HepG2 (cell line): ENCODE results near the gene PUS1. TPM values are rescaled to one million over a fixed set of nuclear protein-coding genes. Genes with fewer than 3 reads are reported as not detected.

ENCODE experiments used
- ATAD3A ChIP-seq: sonication (generic); formaldehyde crosslinking; IDR thresholded peaks from 2 replicates; pipeline ENCODE4 v1.4.0; 2020; ENCODE audit warnings: missing genetic modification reagents
- PAWR ChIP-seq: sonication (generic); formaldehyde crosslinking; IDR thresholded peaks from 2 replicates; pipeline ENCODE4 v1.4.0; 2020; ENCODE audit warnings: missing genetic modification reagents, mild to moderate bottlenecking, borderline replicate concordance
- POLR2G ChIP-seq: fragments of 200-400 bp; formaldehyde crosslinking; IDR thresholded peaks from 2 replicates; pipeline ENCODE4 v1.6.1; 2018; ENCODE audit warnings: mild to moderate bottlenecking, low read depth, low read length, moderate library complexity
- PPARG ChIP-seq: conservative IDR thresholded peaks from 2 replicates; pipeline ENCODE4 v1.6.1; 2016; ENCODE audit warnings: missing biosample characterization, missing genetic modification reagents
- RXRB ChIP-seq: IDR thresholded peaks from 2 replicates; pipeline ENCODE4 v1.6.1; 2016; ENCODE audit warnings: borderline replicate concordance, missing genetic modification reagents, missing compliant biosample characterization
- STAT5B ChIP-seq: sonication (generic); formaldehyde crosslinking; IDR thresholded peaks from 2 replicates; pipeline ENCODE4 v1.4.0; 2020; ENCODE audit warnings: missing genetic modification reagents
- TCF7L2 ChIP-seq: IDR thresholded peaks from 2 replicates; pipeline ENCODE4 v1.6.1; 2011; ENCODE audit warnings: mild to moderate bottlenecking, low read depth, low read length, moderate library complexity
- ZBTB3 ChIP-seq: sonication (generic); formaldehyde crosslinking; IDR thresholded peaks from 2 replicates; pipeline ENCODE4 v1.4.0; 2020; ENCODE audit warnings: low read depth, mild to moderate bottlenecking, moderate library complexity, missing genetic modification reagents, borderline replicate concordance
- ZNF451 ChIP-seq: sonication (generic); formaldehyde crosslinking; IDR thresholded peaks from 2 replicates; pipeline ENCODE4 v1.5.0; 2020; ENCODE audit warnings: mild to moderate bottlenecking, missing genetic modification reagents
- ZNF619 ChIP-seq: sonication (generic); formaldehyde crosslinking; IDR thresholded peaks from 2 replicates; pipeline ENCODE4 v1.4.0; 2020; ENCODE audit warnings: mild to moderate bottlenecking, missing genetic modification reagents
- ZNF747 ChIP-seq: sonication (generic); formaldehyde crosslinking; IDR thresholded peaks from 2 replicates; pipeline ENCODE4 v1.8.1; 2023; ENCODE audit warnings: missing genetic modification reagents, mild to moderate bottlenecking, borderline replicate concordance
- ZSCAN30 ChIP-seq: sonication (generic); formaldehyde crosslinking; IDR thresholded peaks from 2 replicates; pipeline ENCODE4 v1.5.0; 2020; ENCODE audit warnings: mild to moderate bottlenecking, missing genetic modification reagents
- polyA plus RNA-seq, 8 experiments: library from polyadenylated mRNA; depleted of rRNA in 3 of 8; stranded (reverse) in 7 of 8; unstranded in 1 of 8; fragments of >200 nt; fragmentation: Illumina TruSeq in 4 of 8; extraction: Trizol in 4 of 8; gene quantifications; 2 replicates each; pipeline versions ENCODE4 v1.2.1 to v1.2.3, GENCODE V29; 2011 to 2016; ENCODE audit warnings: low read depth in 4 of 8, missing spikeins in 1 of 8, mixed read lengths in 1 of 8; ENCODE audit not compliant: insufficient read depth in 1 of 8
- total RNA-seq, 5 experiments: library from RNA; depleted of rRNA; stranded (reverse); fragments of >200 nt; fragmentation: Illumina TruSeq; extraction: Trizol; gene quantifications; 2 replicates each; pipeline ENCODE4 v1.2.3, GENCODE V29; 2016; ENCODE audit warnings: low read depth in 1 of 5
- TF ChIP-seq, protein P1 (sequence below): sonication (generic); formaldehyde crosslinking; IDR thresholded peaks from 2 replicates; pipeline ENCODE4 v1.4.0; 2020; ENCODE audit warnings: mild to moderate bottlenecking, missing genetic modification reagents
- TF ChIP-seq, protein P2 (sequence below): sonication (generic); formaldehyde crosslinking; IDR thresholded peaks from 2 replicates; pipeline ENCODE4 v1.8.1; 2023; ENCODE audit warnings: missing genetic modification reagents, inconsistent platforms, borderline replicate concordance
- TF ChIP-seq, protein P3 (sequence below): sonication (generic); formaldehyde crosslinking; IDR thresholded peaks from 2 replicates; pipeline ENCODE4 v1.8.0; 2023; ENCODE audit warnings: mild to moderate bottlenecking, missing genetic modification reagents
- TF ChIP-seq, protein P4 (sequence below): sonication (generic); formaldehyde crosslinking; IDR thresholded peaks from 2 replicates; pipeline ENCODE4 v1.5.0; 2020; ENCODE audit warnings: missing genetic modification reagents
- TF ChIP-seq, protein P5 (sequence below): sonication (generic); formaldehyde crosslinking; IDR thresholded peaks from 2 replicates; pipeline ENCODE4 v1.8.0; 2022; ENCODE audit warnings: missing genetic modification reagents, mild to moderate bottlenecking, inconsistent platforms, borderline replicate concordance
- TF ChIP-seq, protein P6 (sequence below): sonication (generic); formaldehyde crosslinking; IDR thresholded peaks from 2 replicates; pipeline ENCODE4 v1.4.0; 2020; ENCODE audit warnings: missing genetic modification reagents

Gene PUS1
- total and polyA plus RNA-seq, 2 of the 13 experiments (the other 11 are each of a cell fraction or from before 2014, with no cell fraction given), result 19.2 to 24.7 TPM

DNA sequence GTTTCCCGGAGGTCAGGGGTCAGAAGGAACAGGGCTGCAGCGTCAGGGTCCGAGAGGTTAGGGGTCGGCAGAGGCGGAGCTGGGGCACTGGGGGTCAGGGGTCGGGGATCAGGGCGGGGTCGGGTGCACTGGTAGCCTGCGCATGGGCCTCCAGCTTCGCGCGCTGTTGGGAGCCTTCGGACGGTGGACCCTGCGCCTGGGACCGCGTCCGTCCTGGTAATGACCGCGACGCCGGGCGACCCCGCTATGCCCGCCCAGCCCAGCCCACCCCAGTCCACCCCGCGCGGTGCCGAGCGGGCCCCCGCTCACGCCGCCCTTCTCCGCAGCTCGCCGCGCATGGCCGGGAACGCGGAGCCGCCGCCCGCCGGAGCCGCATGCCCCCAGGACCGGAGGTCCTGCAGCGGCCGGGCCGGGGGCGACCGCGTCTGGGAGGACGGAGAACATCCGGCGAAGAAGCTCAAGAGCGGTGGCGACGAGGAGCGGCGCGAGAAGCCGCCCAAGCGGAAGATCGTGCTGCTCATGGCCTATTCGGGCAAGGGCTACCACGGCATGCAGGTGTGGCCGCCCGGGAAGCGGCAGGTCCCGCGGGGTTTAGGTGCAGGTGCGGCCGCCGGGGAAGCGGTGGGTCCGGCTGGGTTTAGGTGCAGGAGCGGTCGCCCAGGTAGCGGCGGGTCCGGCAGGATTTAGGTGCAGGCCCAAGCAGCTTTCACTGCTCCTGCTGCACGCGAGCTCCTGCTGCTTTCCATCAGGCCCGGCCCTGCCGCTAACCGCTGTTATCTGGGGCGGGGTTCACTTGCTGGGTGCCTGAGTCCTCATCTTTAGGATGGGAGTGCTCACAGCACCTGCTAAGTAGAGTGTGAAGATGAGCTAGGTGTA lies 743 bp downstream of the PUS1 start (continued):
- TF ChIP-seq, protein P1, sequence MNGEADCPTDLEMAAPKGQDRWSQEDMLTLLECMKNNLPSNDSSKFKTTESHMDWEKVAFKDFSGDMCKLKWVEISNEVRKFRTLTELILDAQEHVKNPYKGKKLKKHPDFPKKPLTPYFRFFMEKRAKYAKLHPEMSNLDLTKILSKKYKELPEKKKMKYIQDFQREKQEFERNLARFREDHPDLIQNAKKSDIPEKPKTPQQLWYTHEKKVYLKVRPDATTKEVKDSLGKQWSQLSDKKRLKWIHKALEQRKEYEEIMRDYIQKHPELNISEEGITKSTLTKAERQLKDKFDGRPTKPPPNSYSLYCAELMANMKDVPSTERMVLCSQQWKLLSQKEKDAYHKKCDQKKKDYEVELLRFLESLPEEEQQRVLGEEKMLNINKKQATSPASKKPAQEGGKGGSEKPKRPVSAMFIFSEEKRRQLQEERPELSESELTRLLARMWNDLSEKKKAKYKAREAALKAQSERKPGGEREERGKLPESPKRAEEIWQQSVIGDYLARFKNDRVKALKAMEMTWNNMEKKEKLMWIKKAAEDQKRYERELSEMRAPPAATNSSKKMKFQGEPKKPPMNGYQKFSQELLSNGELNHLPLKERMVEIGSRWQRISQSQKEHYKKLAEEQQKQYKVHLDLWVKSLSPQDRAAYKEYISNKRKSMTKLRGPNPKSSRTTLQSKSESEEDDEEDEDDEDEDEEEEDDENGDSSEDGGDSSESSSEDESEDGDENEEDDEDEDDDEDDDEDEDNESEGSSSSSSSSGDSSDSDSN (CRISPR knock-in tag), result peak; percentile 62; the same call in 1 of the 2 replicates
- TF ChIP-seq ATAD3A, result no peak
- TF ChIP-seq PPARG (CRISPR knock-in tag), result no peak
- TF ChIP-seq, protein P2, sequence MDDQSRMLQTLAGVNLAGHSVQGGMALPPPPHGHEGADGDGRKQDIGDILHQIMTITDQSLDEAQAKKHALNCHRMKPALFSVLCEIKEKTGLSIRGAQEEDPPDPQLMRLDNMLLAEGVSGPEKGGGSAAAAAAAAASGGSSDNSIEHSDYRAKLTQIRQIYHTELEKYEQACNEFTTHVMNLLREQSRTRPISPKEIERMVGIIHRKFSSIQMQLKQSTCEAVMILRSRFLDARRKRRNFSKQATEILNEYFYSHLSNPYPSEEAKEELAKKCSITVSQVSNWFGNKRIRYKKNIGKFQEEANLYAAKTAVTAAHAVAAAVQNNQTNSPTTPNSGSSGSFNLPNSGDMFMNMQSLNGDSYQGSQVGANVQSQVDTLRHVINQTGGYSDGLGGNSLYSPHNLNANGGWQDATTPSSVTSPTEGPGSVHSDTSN (CRISPR knock-in tag), result no peak
- TF ChIP-seq TCF7L2, result no peak
- TF ChIP-seq ZNF451 (CRISPR knock-in tag), result no peak
- TF ChIP-seq, protein P3, sequence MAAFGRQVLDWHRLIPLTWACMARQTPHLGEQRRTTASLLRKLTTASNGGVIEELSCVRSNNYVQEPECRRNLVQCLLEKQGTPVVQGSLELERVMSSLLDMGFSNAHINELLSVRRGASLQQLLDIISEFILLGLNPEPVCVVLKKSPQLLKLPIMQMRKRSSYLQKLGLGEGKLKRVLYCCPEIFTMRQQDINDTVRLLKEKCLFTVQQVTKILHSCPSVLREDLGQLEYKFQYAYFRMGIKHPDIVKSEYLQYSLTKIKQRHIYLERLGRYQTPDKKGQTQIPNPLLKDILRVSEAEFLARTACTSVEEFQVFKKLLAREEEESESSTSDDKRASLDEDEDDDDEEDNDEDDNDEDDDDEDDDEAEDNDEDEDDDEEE (CRISPR knock-in tag), result no peak
- TF ChIP-seq, protein P4, sequence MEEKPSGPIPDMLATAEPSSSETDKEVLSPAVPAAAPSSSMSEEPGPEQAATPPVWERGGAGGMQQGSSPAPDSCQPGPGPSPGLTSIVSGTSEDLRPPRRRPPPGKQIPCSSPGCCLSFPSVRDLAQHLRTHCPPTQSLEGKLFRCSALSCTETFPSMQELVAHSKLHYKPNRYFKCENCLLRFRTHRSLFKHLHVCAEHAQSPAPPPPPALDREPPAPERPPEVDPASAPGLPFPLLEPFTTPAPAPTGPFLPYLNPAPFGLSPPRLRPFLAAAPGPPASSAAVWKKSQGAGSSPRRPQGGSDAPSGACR (CRISPR knock-in tag), result no peak
- TF ChIP-seq ZNF747 (CRISPR knock-in tag), result no peak
- TF ChIP-seq POLR2G, result no peak
- TF ChIP-seq, protein P5, sequence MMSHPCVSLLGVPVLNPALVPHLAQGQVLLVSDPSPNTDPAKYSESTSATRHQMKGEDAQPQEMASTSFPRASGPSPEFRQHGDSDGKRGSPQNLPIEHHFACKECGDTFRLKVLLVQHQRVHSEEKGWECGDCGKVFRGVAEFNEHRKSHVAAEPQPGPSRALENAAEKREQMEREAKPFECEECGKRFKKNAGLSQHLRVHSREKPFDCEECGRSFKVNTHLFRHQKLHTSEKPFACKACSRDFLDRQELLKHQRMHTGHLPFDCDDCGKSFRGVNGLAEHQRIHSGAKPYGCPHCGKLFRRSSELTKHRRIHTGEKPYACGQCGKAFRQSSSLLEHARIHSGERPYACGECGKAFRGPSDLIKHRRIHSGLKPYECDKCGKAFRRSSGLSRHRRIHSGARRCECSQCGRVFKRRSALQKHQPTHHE (CRISPR knock-in tag), result 0 out of 2 replicates have a peak, but pooled peaks have one; percentile 9
- TF ChIP-seq, protein P6, sequence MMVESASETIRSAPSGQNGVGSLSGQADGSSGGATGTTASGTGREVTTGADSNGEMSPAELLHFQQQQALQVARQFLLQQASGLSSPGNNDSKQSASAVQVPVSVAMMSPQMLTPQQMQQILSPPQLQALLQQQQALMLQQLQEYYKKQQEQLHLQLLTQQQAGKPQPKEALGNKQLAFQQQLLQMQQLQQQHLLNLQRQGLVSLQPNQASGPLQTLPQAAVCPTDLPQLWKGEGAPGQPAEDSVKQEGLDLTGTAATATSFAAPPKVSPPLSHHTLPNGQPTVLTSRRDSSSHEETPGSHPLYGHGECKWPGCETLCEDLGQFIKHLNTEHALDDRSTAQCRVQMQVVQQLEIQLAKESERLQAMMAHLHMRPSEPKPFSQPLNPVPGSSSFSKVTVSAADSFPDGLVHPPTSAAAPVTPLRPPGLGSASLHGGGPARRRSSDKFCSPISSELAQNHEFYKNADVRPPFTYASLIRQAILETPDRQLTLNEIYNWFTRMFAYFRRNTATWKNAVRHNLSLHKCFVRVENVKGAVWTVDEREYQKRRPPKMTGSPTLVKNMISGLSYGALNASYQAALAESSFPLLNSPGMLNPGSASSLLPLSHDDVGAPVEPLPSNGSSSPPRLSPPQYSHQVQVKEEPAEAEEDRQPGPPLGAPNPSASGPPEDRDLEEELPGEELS (CRISPR knock-in tag), result no peak
- TF ChIP-seq STAT5B, result no peak
- no peak for TF ChIP-seq ZBTB3 (CRISPR knock-in tag)
- no peak for TF ChIP-seq PAWR (CRISPR knock-in tag)
- TF ChIP-seq ZNF619, result no peak
- no peak for TF ChIP-seq ZSCAN30 (CRISPR knock-in tag)
- TF ChIP-seq RXRB (CRISPR knock-in tag), result no peak
